GM23338 (cell line): Measurements from ENCODE around the gene PHF21A. TPM values are rescaled to one million over a fixed set of nuclear protein-coding genes. Genes with fewer than 3 reads are reported as not detected.
A peak's percentile ranks its signal among the peaks of the same experiment; 100 is the strongest.

Source experiments
- ATAC-seq: fragments of 200-7000 bp; cut with Tn5 transposase; 3 replicates; pipeline ENCODE4 v1.9.1; 2020
- DNase-seq: peaks from one replicate; pipeline ENCODE4 v3.0.0-alpha.2; 2015; ENCODE audit warnings: low spot score
- H2AFZ ChIP-seq: fragments of 200-600 bp; sonication (generic); 2 replicates; pipeline ENCODE4 v1.8.0; 2016; ENCODE audit warnings: antibody characterized with exemption, mild to moderate bottlenecking, moderate library complexity
- H3F3A ChIP-seq: fragments of 200-600 bp; sonication (generic); replicated peaks from 2 replicates; pipeline ENCODE4 v1.8.0; 2017; ENCODE audit warnings: antibody characterized with exemption, mixed run types, low read depth
- H3K27ac ChIP-seq: fragments of 200-600 bp; sonication (generic); 2 replicates; pipeline ENCODE4 v1.6.1; 2016; ENCODE audit warnings: low read depth
- H3K27me3 ChIP-seq: fragments of 200-600 bp; sonication (generic); 2 replicates; pipeline ENCODE4 v1.8.0; 2016; ENCODE audit warnings: mild to moderate bottlenecking, mixed run types, moderate library complexity; ENCODE audit not compliant: insufficient read depth
- H3K36me3 ChIP-seq: fragments of 200-600 bp; sonication (generic); 2 replicates; pipeline ENCODE4 v1.8.0; 2016; ENCODE audit warnings: mild to moderate bottlenecking; ENCODE audit not compliant: insufficient read depth
- H3K4me1 ChIP-seq: fragments of 200-600 bp; sonication (generic); 2 replicates; pipeline ENCODE4 v1.8.0; 2016; ENCODE audit warnings: mild to moderate bottlenecking, moderate library complexity; ENCODE audit not compliant: insufficient read depth
- H3K4me2 ChIP-seq: fragments of 200-600 bp; sonication (generic); 2 replicates; pipeline ENCODE4 v1.7.1; 2017; ENCODE audit warnings: mixed run types
- H3K4me3 ChIP-seq: fragments of 200-600 bp; sonication (generic); 2 replicates; pipeline ENCODE4 v1.6.1; 2016; ENCODE audit warnings: mixed run types
- H3K79me2 ChIP-seq: fragments of 200-600 bp; sonication (generic); replicated peaks from 2 replicates; pipeline ENCODE4 v1.8.0; 2017; ENCODE audit warnings: mild to moderate bottlenecking; ENCODE audit not compliant: insufficient read depth
- H3K9me2 ChIP-seq: fragments of 200-600 bp; sonication (generic); 2 replicates; pipeline ENCODE4 v1.8.0; 2017; ENCODE audit not compliant: insufficient read depth
- H4K20me1 ChIP-seq: fragments of 200-600 bp; sonication (generic); replicated peaks from 2 replicates; pipeline ENCODE4 v1.8.0; 2017; ENCODE audit warnings: mild to moderate bottlenecking; ENCODE audit not compliant: insufficient read depth
- H3K27ac Mint-ChIP-seq: 2 replicates; pipeline ENCODE4 v1.8.0; 2020; ENCODE audit warnings: inconsistent platforms, mild to moderate bottlenecking, moderate library complexity, mixed read lengths
- H3K27me3 Mint-ChIP-seq: 3 replicates; pipeline ENCODE4 v1.8.0; 2022; ENCODE audit warnings: low read depth, mild to moderate bottlenecking, moderate library complexity, mixed read lengths, inconsistent platforms; ENCODE audit not compliant: insufficient read depth, poor library complexity
- H3K36me3 Mint-ChIP-seq: 3 replicates; pipeline ENCODE4 v1.8.0; 2021; ENCODE audit warnings: low read depth, mild to moderate bottlenecking, inconsistent platforms, moderate library complexity, mixed read lengths
- H3K4me1 Mint-ChIP-seq: 3 replicates; pipeline ENCODE4 v1.8.0; 2020; ENCODE audit warnings: mild to moderate bottlenecking, inconsistent platforms, mixed read lengths
- H3K4me3 Mint-ChIP-seq: 3 replicates; pipeline ENCODE4 v1.8.0; 2021; ENCODE audit warnings: moderate library complexity, mild to moderate bottlenecking, inconsistent platforms, mixed read lengths
- H3K9me3 Mint-ChIP-seq: 3 replicates; pipeline ENCODE4 v1.8.0; 2020; ENCODE audit warnings: moderate library complexity, mild to moderate bottlenecking, inconsistent platforms, mixed read lengths
- EZH2 ChIP-seq: fragments of 200-600 bp; sonication (generic); IDR thresholded peaks from one replicate; pipeline ENCODE4 v1.8.0; 2017; ENCODE audit warnings: antibody characterized with exemption, mild to moderate bottlenecking, low read depth; ENCODE audit not compliant: unreplicated experiment
- JUNB ChIP-seq: IDR thresholded peaks from one replicate; pipeline ENCODE4 v1.6.1; 2016; ENCODE audit warnings: antibody characterized with exemption; ENCODE audit not compliant: unreplicated experiment
- POLR2AphosphoS5 ChIP-seq: IDR thresholded peaks from 2 replicates; pipeline ENCODE4 v1.6.1; 2016; ENCODE audit warnings: antibody characterized with exemption, low read depth
- STAT1 ChIP-seq: IDR thresholded peaks from one replicate; pipeline ENCODE4 v1.6.1; 2016; ENCODE audit warnings: antibody characterized with exemption; ENCODE audit not compliant: unreplicated experiment
- ZNF331 ChIP-seq: fragments of 250-450 bp; sonication (Bioruptor Pico); IDR thresholded peaks from 2 replicates; pipeline ENCODE4 v1.5.0; 2020; ENCODE audit warnings: low read depth, mild to moderate bottlenecking, moderate library complexity
- polyA plus RNA-seq: library from polyadenylated mRNA; unstranded; fragments of >200 nt; fragmentation: Nextera tagmentation; extraction: Ambion mirVana; gene quantifications from 2 replicates; pipeline ENCODE4 v1.2.1, GENCODE V29; 2016
- total RNA-seq: library from RNA; depleted of rRNA; stranded (reverse); fragments of >200 nt; shearing (Covaris generic); gene quantifications from 2 replicates; pipeline ENCODE4 v1.2.3, GENCODE V29; 2014
- TF ChIP-seq, protein P1 (sequence below): fragments of 250-450 bp; sonication (Bioruptor Pico); IDR thresholded peaks from 2 replicates; pipeline ENCODE4 v1.5.0; 2020; ENCODE audit warnings: mild to moderate bottlenecking, moderate library complexity
- TF ChIP-seq, protein P2 (sequence below): IDR thresholded peaks from 2 replicates; pipeline ENCODE4 v1.6.1; 2016; ENCODE audit warnings: antibody characterized with exemption

The PHF21A gene
- total and polyA plus RNA-seq, 2 experiments from 2014 or later = 21.7 to 23.6 TPM

DNA sequence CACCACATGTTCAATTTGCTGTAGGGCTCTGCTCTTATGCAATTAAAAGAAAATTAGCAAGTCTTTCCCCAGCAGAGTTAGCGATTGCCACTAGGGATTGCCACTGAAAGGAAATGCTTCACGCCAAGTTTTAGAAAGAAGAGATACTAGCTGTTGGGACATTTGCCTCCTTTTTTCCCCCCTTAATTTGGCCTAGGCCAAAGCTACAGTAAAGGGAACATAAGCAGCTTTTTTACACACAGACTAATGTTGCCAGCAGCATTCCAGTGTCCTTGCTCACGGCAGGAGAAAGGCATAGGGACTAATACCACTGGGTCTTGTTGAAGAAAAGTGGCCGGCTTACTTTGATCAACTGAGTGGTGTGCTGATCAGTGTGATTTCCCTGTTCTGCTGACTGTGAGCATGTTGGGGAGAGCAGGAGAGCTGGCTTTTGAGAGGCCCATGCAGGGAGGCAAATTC is 71.2 kb downstream of the PHF21A start:
- Mint-ChIP-seq H3K9me3 (no peaks in the 10 kb centered on the region), H3K4me1 (peaks cover 72% of the 10 kb centered on the region), H3K36me3 (peaks cover 11% of the 10 kb centered on the region; the same call in 2 of the 3 replicates), H3K4me3 (peak overlapping the region; percentile 46; the same call in 2 of the 3 replicates), H3K27me3 (peaks cover 6% of the 10 kb centered on the region), H3K27ac (peak overlapping the region; percentile 89)
- Histone ChIP-seq H3K79me2 (no peaks in the 10 kb centered on the region), H3K4me1 (peaks cover 60% of the 10 kb centered on the region), H3K36me3 (no peaks in the 10 kb centered on the region), H3F3A (no peaks in the 10 kb centered on the region), H4K20me1 (no peaks in the 10 kb centered on the region), H3K27me3 (no peaks in the 10 kb centered on the region), H3K4me2 (peak overlapping the region; percentile 33), H2AFZ (no peak overlapping the region), H3K27ac (peak overlapping the region; percentile 88), H3K4me3 (no peak overlapping the region), H3K9me2 (no peaks in the 10 kb centered on the region)
- ATAC-seq (peak; percentile 91), DNase-seq (peak; percentile 58)
- TF ChIP-seq ZNF331 (CRISPR knock-in tag) (no peak), POLR2AphosphoS5 (no peak), STAT1 (no peak), JUNB (no peak), EZH2 (no peak)
- TF ChIP-seq, protein P1, sequence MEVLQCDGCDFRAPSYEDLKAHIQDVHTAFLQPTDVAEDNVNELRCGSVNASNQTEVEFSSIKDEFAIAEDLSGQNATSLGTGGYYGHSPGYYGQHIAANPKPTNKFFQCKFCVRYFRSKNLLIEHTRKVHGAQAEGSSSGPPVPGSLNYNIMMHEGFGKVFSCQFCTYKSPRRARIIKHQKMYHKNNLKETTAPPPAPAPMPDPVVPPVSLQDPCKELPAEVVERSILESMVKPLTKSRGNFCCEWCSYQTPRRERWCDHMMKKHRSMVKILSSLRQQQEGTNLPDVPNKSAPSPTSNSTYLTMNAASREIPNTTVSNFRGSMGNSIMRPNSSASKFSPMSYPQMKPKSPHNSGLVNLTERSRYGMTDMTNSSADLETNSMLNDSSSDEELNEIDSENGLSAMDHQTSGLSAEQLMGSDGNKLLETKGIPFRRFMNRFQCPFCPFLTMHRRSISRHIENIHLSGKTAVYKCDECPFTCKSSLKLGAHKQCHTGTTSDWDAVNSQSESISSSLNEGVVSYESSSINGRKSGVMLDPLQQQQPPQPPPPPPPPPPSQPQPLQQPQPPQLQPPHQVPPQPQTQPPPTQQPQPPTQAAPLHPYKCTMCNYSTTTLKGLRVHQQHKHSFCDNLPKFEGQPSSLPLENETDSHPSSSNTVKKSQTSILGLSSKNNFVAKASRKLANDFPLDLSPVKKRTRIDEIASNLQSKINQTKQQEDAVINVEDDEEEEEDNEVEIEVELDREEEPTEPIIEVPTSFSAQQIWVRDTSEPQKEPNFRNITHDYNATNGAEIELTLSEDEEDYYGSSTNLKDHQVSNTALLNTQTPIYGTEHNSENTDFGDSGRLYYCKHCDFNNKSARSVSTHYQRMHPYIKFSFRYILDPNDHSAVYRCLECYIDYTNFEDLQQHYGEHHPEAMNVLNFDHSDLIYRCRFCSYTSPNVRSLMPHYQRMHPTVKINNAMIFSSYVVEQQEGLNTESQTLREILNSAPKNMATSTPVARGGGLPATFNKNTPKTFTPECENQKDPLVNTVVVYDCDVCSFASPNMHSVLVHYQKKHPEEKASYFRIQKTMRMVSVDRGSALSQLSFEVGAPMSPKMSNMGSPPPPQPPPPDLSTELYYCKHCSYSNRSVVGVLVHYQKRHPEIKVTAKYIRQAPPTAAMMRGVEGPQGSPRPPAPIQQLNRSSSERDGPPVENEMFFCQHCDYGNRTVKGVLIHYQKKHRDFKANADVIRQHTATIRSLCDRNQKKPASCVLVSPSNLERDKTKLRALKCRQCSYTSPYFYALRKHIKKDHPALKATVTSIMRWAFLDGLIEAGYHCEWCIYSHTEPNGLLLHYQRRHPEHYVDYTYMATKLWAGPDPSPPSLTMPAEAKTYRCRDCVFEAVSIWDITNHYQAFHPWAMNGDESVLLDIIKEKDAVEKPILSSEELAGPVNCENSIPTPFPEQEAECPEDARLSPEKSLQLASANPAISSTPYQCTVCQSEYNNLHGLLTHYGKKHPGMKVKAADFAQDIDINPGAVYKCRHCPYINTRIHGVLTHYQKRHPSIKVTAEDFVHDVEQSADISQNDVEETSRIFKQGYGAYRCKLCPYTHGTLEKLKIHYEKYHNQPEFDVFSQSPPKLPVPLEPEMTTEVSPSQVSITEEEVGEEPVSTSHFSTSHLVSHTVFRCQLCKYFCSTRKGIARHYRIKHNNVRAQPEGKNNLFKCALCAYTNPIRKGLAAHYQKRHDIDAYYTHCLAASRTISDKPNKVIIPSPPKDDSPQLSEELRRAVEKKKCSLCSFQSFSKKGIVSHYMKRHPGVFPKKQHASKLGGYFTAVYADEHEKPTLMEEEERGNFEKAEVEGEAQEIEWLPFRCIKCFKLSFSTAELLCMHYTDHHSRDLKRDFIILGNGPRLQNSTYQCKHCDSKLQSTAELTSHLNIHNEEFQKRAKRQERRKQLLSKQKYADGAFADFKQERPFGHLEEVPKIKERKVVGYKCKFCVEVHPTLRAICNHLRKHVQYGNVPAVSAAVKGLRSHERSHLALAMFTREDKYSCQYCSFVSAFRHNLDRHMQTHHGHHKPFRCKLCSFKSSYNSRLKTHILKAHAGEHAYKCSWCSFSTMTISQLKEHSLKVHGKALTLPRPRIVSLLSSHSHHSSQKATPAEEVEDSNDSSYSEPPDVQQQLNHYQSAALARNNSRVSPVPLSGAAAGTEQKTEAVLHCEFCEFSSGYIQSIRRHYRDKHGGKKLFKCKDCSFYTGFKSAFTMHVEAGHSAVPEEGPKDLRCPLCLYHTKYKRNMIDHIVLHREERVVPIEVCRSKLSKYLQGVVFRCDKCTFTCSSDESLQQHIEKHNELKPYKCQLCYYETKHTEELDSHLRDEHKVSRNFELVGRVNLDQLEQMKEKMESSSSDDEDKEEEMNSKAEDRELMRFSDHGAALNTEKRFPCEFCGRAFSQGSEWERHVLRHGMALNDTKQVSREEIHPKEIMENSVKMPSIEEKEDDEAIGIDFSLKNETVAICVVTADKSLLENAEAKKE = no peak
- TF ChIP-seq, protein P2, sequence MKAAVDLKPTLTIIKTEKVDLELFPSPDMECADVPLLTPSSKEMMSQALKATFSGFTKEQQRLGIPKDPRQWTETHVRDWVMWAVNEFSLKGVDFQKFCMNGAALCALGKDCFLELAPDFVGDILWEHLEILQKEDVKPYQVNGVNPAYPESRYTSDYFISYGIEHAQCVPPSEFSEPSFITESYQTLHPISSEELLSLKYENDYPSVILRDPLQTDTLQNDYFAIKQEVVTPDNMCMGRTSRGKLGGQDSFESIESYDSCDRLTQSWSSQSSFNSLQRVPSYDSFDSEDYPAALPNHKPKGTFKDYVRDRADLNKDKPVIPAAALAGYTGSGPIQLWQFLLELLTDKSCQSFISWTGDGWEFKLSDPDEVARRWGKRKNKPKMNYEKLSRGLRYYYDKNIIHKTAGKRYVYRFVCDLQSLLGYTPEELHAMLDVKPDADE = no peak
